Activated CD4-positive, alpha-beta T cell treated with anti-CD3 and anti-CD28 coated beads, Interleukin-2, Interleukin-6, amounts not matched to agents 100 ng/mL and 50 ng/mL, durations not matched to agents 16 hours and 8 hours (primary cell): Measurements from ENCODE around the gene PCSK5.

ENCODE experiments used
- DNase-seq: peaks from one replicate; pipeline ENCODE4 v3.0.0-alpha.2; 2020

Gene PCSK5

DNA sequence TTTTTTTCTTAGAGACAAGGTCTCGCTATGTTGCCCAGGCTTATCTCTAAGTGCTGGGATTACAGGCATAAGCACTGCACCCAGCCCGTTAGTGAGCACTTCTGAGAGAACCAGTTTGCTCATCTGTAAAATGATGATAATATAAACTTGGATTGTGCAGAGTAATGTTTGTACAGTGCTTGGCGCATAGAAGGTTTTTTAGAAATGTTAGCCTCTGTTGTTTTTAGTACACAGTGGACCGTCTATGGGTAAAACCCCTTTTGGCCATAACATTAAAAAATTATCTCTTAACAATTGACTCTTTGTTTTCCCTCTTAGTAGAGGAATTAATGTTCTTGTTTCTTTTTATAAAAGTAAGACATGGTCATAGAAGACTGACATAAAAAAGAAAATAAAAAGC, 202.1 kb downstream of the PCSK5 start:
- no peak for DNase-seq

DNA sequence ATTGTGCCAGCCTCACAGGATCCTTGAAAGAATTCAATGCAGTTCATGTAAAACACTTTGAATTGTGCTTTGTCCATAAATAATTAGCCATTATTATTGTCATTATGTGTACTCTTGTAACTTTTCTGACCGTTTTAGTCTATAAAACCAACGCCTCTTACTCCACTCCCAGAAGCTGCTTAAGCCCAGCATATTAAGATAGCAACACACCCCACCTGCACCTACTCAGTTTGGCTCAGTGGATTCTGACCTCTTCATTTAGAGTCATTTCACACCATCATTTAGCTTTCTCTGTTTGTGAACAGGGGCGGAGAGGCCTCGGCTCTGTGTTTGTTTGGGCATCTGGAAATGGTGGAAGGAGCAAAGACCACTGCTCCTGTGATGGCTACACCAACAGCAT, 205.1 kb downstream of the PCSK5 start:
- DNase-seq: no peak

DNA sequence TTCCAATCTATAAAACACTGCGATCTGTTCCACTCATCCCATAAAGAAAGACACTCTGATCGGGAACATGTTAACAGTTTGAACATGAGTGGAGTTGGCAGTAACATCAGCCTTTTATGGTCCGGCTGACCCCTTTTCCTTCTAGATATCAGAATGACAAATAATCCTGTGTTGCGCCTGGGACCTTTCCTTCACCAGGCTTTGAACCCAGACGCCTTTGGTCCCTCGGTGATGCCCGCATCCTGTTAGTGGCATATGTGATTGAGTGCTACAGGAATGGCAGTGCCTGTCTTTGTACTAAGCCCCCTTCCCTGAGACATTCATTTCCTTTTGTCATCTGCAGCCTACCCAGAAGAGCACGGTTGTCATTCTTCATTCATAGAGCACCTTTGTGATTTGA, 209.0 kb downstream of the PCSK5 start:
- DNase-seq: no peak

DNA sequence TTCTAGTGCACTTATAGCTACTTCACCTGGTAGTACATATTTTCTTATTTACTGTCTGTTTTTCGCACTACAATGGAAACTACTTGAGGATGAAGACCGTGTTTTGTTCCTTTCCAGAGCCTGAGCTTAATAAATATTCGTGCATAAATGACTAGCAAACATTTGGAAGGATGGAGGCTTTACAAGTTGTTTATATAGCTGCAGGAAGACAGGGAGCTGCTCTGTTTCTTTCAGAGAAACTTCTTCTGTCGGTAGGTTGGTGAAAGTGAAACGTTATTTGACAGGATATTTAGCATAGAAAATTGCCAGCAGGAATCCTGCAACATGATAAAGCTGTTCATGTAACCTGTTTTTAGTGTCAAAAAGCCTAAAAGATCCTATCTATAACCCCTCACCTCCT, 210.6 kb downstream of the PCSK5 start:
- DNase-seq: no peak

GRCh38 chr9:76101491-76101890, 211.0 kb downstream of the PCSK5 start:
- no peak for DNase-seq

GRCh38 chr9:76101947-76102346, 211.5 kb downstream of the PCSK5 start:
- DNase-seq: no peak

DNA sequence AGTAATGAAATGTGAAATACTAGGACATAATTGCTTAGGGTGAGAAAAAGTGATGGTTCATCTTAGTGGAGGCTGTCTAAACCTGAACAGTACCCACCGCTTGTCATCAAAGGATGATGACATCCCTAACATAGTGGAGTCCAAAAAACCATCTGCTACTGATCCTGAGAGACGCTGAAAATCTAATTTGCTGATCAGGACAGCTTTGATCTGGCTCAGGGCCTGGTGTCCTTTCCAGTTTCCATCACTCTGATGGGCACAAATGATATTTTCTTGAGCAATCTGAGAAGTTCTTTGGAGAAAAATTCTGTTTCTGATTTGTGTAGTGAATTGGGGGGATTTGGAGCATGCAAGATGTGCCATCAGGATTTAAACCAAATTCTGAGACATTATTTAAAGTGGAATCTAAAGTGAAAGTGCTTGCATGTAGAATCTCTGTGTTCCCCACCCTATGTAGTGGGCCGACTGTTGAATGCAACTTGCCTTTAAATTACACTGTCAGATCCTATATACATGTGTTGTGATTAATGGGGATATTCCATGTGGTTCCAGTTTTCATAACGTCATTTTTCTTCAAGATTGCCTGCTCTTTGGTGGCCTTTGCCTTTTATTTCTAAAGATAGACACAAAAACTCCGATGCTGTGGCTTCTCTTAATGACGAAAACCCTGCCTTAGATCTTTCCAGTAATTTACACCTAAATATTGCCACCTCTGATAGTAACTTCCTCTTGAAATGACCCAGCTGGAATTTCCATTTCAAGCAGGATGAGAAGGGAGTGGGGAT, 213.2 kb downstream of the PCSK5 start:
- DNase-seq: no peak

GRCh38 chr9:76107482-76107881, 217.0 kb downstream of the PCSK5 start:
- DNase-seq: no peak

DNA sequence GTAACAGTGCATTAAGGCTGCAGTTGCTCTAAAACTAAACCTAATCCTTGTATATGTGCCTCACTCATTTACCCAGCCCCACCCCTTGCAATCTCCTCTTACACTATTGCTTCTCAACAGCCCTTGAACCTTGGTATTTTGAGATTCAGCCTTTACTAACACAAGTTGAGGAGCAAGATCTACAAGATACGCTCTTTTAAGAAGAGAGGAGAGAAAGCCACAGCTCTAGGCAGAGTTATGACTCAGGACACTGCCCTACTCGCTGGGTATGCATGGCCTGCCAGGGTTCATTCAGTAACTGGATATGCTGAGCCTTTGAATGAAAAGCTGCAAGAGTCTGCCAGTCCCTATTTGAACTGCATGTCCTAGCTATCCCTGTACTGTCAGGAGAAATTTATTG, 219.5 kb downstream of the PCSK5 start:
- no peak for DNase-seq

DNA sequence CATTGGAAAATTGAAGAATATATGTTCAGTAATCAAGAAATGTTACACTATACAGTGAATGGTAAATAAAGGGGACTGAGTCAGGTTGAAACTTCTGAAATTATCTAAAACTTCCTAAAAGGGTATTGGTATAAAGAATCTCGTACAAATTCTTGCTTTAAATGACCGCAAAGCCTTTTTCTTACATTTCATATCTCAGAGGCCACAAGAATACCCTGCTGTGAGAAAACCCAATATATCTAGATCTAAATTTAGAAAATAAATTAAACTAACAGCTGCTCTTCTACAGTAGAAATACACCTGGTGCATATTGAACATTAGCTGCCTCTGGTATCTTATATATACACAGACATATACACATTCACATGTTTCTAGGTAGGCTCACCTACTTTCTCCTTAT, 221.7 kb downstream of the PCSK5 start:
- DNase-seq: no peak

GRCh38 chr9:76114144-76114543, 223.7 kb downstream of the PCSK5 start:
- no peak for DNase-seq

DNA sequence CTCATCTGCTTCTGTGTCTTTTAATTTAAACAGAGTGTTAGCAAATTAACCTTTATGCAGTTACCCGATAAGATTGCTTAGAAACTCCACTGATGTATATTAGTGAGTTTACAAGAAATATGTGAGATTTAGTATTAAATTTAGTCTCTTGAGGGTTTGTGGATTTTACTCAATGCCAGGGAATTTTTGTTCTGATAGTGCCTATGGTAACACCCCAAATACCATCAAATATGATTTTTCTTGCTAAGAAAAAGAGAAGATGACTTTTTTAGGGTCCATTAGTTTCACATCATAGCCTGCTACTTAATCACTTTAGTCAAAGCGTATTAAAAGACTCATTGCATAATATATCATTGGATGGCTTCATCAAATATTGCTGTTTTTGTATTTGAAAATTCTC, 224.9 kb downstream of the PCSK5 start:
- DNase-seq: no peak

GRCh38 chr9:76115982-76116646, 225.6 kb downstream of the PCSK5 start:
- peak; percentile 2 for DNase-seq

DNA sequence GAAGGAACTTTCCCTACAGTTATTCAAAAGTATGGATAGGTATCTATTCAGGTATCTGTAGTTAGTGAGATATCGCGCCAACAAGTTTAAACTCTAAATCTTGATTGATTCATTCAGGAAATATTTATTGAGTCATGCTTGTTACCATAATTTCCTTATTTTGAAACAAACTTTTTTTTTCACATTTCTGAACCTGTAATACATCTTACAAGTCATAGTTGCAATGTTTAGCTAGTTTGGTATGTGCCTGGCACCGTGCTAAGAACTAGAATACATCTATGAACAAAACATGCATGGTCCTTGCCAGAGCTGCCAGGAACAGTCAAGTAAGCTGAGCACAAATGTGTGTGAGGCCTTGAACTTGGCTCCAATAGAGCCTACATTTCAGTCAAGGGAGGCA, 226.4 kb downstream of the PCSK5 start:
- no peak for DNase-seq

DNA sequence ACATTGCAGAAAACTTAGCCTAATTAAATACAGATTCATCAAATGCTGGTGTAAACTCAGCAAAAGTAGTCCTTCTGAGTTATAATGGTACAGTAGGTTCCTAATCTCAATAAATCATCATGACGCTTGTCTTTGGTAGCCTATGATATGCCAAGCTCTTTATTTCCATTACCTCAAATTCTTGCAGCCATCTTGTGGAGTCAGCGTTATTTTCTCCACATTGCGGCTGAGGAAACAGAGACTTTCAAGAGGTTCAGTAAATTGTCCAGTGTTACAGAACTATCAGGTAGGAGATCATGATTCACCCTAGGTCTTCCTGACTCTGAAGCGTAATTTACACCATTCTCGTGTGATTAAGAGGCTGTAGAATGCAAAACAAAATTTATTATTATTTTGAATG, 237.2 kb downstream of the PCSK5 start:
- DNase-seq: no peak

DNA sequence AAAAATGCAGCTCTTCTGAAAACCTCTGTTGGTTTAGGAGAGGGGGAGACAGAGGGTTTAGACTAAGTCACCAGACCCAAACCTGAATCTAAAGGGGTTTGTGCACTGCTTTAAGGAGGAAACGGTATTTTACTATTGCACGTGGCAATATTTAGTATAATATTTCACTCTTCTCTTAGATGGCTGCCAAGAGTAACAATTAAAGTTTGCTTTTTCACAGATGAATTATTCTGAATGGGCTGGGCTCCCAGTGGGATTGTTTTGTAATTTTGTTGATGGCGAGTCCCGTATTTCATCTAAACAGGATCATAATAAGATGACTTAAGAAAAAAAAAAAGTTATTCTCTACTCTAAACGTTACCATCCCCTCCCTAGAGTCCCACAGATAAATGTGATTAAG, 245.4 kb downstream of the PCSK5 start:
- DNase-seq: no peak

DNA sequence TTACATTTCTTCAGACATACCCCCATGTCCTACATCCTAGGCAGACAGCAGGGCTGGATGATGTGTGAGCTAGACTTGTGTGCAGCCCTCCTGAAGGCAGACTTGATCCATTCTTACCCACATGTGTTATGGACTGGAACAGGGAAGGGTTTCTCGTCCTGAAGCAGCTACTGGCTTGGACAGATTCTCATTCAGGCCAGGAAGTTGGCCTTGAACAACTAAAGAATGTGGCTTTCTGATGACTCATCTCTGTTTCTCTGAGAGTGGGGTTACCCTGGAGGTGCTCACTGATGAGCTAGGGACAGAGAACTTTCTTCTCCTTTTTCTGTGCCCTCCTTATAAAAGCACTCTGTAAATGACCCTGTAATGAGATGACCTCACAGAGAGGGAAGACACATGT, 246.5 kb downstream of the PCSK5 start:
- DNase-seq: peak; percentile 5

DNA sequence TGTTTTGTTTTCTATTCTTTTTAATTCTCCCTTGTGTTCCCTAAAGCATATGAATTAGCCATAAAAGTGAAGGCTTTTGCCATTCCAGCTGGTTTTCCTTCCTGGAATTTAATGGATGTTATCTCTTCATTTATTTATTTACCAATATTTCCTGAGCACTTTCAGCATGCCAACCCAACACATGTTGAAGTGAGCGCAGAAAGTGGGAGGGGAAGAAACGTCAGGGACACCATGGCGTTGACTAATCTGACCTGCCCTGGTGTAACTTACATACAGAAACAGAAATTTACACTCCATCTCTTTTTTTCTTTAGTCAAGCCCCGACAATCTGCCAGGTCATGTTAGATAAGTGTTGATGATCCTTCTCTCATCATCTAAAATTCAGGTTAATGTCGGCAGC, 247.5 kb downstream of the PCSK5 start:
- DNase-seq: no peak

DNA sequence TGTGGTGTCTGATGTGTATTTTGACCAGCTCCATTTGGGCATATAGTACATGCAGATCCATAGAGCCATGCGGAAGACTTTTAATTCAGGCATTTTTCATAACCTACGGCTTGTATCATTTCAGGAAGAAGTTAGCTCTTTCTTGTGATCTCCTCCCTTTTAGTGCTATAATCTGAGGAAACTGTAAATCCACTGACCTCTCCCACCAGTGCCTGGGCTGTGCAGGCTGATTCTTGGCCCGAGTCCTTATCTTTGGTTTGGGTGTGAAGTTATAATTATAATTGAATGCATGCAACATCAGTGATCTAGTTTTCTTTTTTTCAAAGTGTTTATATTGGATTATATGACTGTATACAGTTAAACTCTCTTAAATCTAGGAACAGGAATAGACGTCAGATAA, 247.9 kb downstream of the PCSK5 start:
- DNase-seq: no peak

GRCh38 chr9:76143834-76144233, 253.4 kb downstream of the PCSK5 start:
- no peak for DNase-seq

DNA sequence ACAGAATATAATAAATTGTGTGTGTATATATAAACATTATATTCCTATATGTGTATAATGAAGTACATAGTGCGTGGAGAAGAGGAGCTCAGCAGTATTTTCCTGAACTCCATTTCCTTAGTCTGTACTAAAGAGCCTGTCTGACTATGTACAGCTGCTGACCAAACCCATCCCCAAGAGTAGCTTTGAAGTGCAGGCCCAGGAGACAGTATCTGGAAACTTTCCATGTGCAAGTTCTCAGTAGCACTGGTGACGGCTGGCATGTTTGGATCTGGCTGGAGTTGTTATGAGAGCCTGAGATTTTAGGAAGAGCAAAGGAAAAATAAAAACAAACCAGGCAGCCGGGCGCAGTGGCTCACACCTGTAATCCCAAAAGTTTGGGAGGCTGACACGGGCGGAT, 259.5 kb downstream of the PCSK5 start:
- DNase-seq: no peak

DNA sequence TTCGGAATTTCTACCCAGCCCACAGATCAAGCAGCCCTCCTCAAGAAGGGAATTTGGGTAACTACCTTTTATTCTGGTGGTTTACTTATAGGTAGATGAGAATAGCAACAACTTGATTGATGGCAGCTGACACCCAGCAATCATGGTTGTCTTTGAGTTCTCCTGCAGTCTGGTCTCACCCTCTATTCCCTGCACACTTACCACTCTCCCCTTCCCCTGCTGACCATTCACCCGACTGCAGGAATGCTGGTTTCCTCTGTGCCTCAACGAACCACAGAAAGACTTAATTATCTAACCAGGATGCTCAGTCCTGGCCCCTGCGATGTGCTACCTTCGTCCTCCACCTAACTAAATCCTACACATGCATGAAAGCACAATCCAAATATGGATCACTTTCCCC, 260.8 kb downstream of the PCSK5 start:
- no peak for DNase-seq

DNA sequence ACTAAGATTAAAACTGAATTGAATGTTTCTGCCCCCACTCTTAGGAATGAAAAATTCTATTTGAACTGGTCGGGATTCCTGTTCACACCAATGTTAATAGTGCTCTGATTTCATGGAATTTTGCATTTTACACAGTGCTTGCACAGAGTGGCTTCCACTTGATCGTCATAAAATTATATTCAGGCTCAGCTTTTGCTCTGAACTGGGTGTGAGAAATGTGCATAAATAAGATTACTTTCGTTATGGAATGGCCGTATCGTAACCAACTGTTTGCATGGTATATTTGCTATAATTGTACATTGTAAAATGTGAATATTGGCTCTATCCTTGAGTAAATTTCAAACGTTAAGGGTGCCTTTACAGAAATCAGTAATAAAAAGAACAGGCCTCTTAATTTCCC, 262.9 kb downstream of the PCSK5 start:
- no peak for DNase-seq

DNA sequence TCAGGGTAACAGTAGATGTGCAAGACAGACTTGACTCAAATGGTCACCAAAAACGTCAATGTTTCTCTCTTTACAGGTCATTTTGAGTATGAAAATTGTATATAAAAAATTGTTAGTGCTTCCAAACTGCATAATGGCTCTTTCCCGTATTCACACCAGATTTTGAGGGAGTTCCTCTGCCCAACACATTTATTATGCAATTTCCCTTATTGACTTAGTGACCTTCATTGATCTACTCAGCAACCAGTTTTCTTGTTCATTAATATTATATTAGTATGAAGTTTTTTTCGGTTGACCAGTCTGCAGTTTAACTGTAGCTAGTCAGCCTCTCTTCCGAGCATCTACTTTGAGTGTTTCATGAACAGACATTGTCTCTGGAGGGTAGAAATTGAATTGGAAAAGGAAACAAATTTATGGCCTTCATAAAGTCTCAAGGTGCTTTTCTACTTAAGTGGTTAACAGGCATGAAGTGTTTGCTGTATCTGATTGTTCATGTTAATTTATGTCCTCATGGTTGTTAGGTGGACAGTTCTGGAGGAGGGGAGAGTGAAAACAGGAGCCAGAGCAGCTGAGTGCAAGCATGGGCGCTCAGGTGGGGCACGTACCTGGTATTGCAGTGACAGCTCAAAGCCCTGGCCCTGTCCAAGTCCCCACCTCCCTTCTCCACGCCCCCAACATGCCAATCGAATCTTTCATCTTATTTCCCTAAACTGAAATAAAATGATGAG, 263.6 kb downstream of the PCSK5 start:
- DNase-seq: no peak
